Large intestine (tissue), 12 donors: ENCODE results near the gene DYTN. TPM values are rescaled to one million over a fixed set of nuclear protein-coding genes. Genes with fewer than 3 reads are reported as not detected.

ENCODE experiments used
- DNase-seq, 2 donors: peaks; one replicate each; pipeline versions ENCODE4 v3.0.0 to v3.0.0-alpha.2; 2013
- H3K27ac ChIP-seq: one replicate; pipeline ENCODE4 v1.5.1; 2013; ENCODE audit warnings: low read length
- H3K27me3 ChIP-seq: 2 replicates; pipeline ENCODE4 v1.6.1; 2013; ENCODE audit warnings: low read length; ENCODE audit not compliant: control insufficient read depth, insufficient read depth
- H3K36me3 ChIP-seq: 2 replicates; pipeline ENCODE4 v1.6.1; 2013; ENCODE audit warnings: low read length; ENCODE audit not compliant: control insufficient read depth, insufficient read depth
- H3K4me1 ChIP-seq: one replicate; pipeline ENCODE4 v1.6.1; 2013; ENCODE audit warnings: low read length; ENCODE audit not compliant: control insufficient read depth, insufficient read depth
- H3K4me3 ChIP-seq: one replicate; pipeline ENCODE4 v1.5.1; 2013; ENCODE audit warnings: low read length
- H3K9me3 ChIP-seq: one replicate; pipeline ENCODE4 v1.6.1; 2013; ENCODE audit warnings: mild to moderate bottlenecking, low read depth, low read length, moderate library complexity; ENCODE audit not compliant: control insufficient read depth
- WGBS: methylation state at CpG from one replicate; pipeline ENCODE4 v1.1.5; 2013; ENCODE audit warnings: low lambda C conversion rate; ENCODE audit not compliant: insufficient coverage; 5-methylcytosine and 5-hydroxymethylcytosine counted together
- long read RNA-seq, 11 donors: transcript quantifications; one replicate each; lab custom pipeline, GENCODE V29; 2026
- polyA plus RNA-seq: library from polyadenylated mRNA; unstranded; fragments of 120-200 nt; gene quantifications from one replicate; pipeline ENCODE4 v1.2.1, GENCODE V29; 2013

Gene DYTN, protein sequence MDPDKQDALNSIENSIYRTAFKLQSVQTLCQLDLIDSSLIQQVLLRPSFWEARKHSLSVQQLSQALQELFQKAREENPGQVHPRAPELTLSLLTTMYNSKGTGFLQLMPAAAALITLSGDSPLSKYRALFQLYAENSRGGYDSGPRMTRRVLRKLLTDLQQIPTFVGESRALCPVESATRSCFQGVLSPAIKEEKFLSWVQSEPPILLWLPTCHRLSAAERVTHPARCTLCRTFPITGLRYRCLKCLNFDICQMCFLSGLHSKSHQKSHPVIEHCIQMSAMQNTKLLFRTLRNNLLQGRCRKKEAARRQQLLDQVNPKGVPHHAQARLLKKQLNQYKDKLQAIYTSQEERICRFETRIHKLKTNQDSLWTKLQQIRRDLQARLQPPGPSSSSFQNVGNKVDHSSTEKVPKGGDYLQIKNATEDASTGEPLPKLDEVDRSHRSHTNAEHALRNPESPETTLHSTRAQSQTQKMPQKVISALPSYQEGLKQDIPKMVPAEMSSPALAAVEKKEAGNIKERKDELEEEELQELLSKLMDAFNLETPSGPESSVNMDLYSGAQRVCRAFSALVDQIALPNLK
- polyA plus RNA-seq: not detected
- long read RNA-seq, donor 1: 0 reads
- long read RNA-seq, donor 2: 0 reads
- long read RNA-seq, donor 3: 0 reads
- long read RNA-seq, donor 4: 0 reads
- long read RNA-seq, donor 5: 0 reads
- long read RNA-seq, donor 6: 0 reads
- long read RNA-seq, donor 7: 0 reads
- long read RNA-seq, donor 8, partial matches to known transcripts: 82 of 82 reads
- long read RNA-seq, donor 8, other reads (novel, unspliced or antisense): 0 of 82 reads
- long read RNA-seq, donor 9: 0 reads
- long read RNA-seq, donor 10: 0 reads
- long read RNA-seq, donor 11: 0 reads

DNA sequence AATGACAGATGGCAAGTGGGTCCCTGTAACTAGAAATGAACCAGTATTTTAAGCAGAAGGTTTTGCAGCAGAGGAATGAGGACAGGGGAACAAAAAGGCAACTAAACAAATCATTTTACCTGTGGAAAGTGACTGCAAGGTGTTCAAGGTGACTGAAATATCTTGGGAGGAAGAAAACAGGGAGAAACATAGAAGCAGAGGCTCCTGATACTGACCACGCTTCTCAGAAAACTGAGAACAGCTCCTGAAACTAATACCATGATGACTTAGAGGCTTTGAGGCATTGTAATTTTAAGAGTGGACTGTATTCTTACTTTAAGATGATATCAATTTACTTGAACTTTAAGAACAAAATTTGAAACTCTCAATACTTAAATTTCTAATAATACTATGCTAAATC is at the start of gene DYTN:
Gene DYTN, minus strand, starts transcription at position 101 of the 400 bp plus-strand sequence. CDS start 117 bp downstream, outside the sequence.
- Histone ChIP-seq H3K27ac (no peak within 1 kb of the TSS), H3K4me1 (no peaks in the 10 kb centered on the region), H3K27me3 (peaks cover 2% of the 10 kb centered on the region), H3K9me3 (no peaks in the 10 kb centered on the region), H3K36me3 (no peaks in the 10 kb centered on the region), H3K4me3 (no peak within 1 kb of the TSS)
- DNase-seq: no peak
- WGBS: no CpG with 5 or more reads among the region's 1 CpG

DNA sequence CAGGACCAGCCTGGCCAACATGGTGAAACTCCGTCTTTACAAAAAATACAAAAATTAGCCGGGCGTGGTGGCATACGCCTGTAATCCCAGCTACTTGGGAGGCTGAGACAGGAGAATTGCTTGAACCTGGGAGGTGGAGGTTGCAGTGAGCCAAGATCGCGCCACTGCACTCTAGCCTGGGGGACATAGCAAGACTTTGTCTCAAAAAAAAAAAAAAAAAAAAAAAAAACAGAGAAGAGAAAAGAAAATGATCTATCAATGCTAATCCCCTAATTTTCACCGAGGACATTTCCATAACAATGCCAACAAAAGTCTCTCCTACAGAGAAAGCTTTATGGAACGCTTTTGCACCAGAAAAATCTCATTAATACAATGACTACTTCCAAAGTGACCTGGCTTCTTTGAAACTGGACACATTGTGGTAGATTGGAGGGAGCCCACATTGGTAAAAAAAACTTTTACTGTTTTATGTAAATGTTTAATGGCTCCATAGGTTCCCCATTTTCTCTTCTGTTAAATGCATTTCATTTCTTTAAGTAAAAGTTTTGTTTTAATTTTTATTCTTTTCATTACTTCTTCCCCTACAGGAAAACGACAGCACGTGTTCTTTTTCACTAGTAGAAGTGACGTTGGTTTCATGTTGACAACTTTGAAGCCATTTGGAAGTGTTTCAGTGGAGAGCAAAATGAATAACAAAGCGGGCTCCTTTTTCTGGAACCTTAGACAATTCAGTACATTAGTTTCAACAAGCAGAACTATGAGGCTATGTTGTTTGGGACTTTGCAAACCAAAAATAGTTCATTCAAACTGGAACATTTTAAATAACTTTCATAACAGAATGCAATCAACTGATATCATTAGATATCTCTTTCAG is 48.1 kb upstream of the DYTN start:
- 93% methylated on average over 3 of the region's 12 CpGs for WGBS
- Histone ChIP-seq H3K27ac (peak overlapping the region; percentile 69), H3K9me3 (no peaks in the 10 kb centered on the region), H3K27me3 (peaks cover 4% of the 10 kb centered on the region), H3K36me3 (peaks cover 12% of the 10 kb centered on the region), H3K4me3 (peak overlapping the region; percentile 76), H3K4me1 (peaks cover 4% of the 10 kb centered on the region)
- no peak for DNase-seq

DNA sequence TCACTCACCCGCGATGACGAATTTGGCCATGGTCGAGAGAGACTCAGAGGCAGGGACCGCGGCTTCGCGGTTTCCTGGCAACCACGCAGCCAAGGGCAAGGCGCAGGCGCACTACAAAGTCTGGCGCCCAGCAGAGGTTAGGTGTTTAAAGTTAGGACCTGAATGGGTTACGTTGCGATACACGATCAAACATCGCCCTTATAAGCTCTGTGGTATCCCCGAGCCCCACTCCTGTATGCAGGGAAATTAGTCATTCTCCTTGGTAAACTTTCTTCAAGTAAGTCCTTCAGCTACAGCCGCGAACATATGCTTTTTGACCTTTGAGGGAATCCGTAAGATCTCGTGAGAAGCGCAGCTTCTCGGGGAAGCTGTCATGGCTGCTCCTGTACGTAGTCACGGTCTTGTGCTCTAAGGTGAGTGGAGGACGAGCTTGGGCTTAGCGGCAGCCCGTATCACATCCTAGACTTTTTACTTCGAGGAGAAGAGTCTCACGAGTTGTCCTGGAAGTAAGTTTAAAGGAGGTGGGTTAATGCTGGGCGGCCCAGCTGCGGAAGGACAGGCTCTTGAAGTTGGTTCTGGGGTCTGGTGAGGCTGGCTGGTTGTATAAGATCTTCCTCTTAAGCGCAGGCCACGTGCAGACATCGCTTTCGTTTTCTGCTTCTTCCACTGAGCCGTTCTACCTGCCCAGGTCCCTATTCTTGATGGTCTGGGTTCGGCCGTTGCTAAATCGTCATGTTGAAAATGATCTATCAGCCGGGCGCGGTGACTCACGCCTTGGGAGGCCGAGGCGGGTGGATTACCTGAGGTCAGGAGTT is 47.3 kb upstream of the DYTN start, which contains the start of the genes FASTKD2 and MDH1B:
Gene FASTKD2, plus strand, starts transcription at position 365 of the 815 bp plus-strand sequence. CDS start 1,088 bp downstream, outside the sequence.
Gene MDH1B, minus strand, starts transcription at position 87 of the 815 bp plus-strand sequence. Its CDS starts 57 bp downstream, at position 30.
- Histone ChIP-seq H3K4me3 (peak within 1 kb of the TSS; percentile 76), H3K27me3 (peaks cover 4% of the 10 kb centered on the region), H3K27ac (peak within 1 kb of the TSS; percentile 69), H3K36me3 (peaks cover 12% of the 10 kb centered on the region), H3K4me1 (peaks cover 4% of the 10 kb centered on the region), H3K9me3 (no peaks in the 10 kb centered on the region)
- no CpG with 5 or more reads among the region's 46 CpGs for WGBS
- peak; percentile 93 to 98 for DNase-seq

- peaks cover 6% of the 10 kb centered on the region for H3K27me3 ChIP-seq
- WGBS: no CpG with 5 or more reads among the region's 18 CpGs
- H3K4me1 ChIP-seq: peaks cover 4% of the 10 kb centered on the region
- no peak overlapping the region for H3K27ac ChIP-seq
- no peak for DNase-seq
- H3K4me3 ChIP-seq: peak overlapping the region; percentile 76
- H3K36me3 ChIP-seq: peaks cover 8% of the 10 kb centered on the region
- no peaks in the 10 kb centered on the region for H3K9me3 ChIP-seq
Measured at GRCh38 chr2:206764673-206765241, 46.6 kb upstream of the DYTN start.

DNA sequence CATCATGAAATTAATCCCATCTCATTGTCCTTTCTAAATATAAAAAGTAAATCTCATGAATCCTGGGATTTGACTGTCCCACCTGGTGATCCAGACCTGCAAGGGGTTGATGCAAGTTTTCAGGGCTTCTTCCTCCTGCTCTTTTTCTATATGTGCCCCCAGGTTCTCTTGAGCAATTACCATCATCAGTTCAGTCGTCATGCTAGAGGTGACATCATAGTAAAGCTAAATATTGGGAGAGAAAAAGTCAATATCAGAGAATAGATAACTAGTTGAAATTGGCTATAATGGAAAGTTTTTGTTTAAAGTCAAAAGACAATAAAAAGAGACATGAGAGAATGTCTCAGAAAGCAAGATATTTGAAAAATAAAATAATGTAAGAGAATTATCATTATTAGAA is 38.6 kb upstream of the DYTN start:
- H3K36me3 ChIP-seq: no peaks in the 10 kb centered on the region
- no peaks in the 10 kb centered on the region for H3K4me1 ChIP-seq
- H3K27me3 ChIP-seq: peaks cover 5% of the 10 kb centered on the region
- no peak overlapping the region for H3K4me3 ChIP-seq
- WGBS: no CpG with 5 or more reads among the region's 1 CpG
- no peaks in the 10 kb centered on the region for H3K9me3 ChIP-seq
- no peak overlapping the region for H3K27ac ChIP-seq
- no peak for DNase-seq

DNA sequence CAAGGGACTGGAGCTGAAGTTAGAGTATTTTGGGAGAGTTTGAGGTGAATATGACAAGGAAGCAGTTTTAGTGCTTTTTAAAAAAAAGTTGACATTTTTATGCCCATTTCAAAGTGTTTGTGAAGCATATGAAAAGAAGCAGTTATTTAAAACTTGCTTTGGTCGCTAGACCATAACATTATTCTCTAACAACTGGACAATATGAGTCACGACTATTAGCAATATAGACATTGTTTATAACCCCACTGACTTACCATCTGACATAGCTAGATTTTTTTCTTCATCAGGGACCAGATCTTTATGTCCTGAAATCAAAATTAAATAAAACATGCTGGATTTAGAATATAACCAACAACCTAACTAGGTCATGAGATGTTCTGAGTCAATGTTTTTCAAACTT is 22.6 kb upstream of the DYTN start:
- Histone ChIP-seq H3K27ac (no peak overlapping the region), H3K27me3 (no peaks in the 10 kb centered on the region), H3K36me3 (no peaks in the 10 kb centered on the region), H3K4me1 (no peaks in the 10 kb centered on the region), H3K9me3 (no peaks in the 10 kb centered on the region), H3K4me3 (no peak overlapping the region)
- WGBS: no CpG with 5 or more reads among the region's 2 CpGs
- no peak for DNase-seq

DNA sequence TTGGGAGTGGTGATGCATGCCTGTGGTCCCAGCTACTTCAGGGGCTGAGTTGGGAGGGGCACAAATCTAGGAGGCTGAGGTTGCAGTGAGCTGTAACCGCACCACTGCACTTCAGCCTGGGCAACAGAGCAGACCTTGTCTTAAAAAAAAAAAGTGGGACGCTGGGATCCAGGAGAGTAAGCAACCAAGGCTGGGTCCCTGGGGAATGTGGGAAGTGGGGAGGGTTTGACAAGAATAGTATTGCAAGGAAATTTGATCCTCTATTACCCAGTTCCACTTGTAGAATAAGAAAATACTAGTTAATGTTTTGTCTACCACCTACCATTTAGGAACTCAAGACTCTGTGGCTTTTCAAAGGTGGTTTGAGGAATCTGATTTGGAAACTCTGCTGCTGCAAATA is 21.1 kb upstream of the DYTN start:
- Histone ChIP-seq H3K9me3 (no peaks in the 10 kb centered on the region), H3K4me1 (no peaks in the 10 kb centered on the region), H3K27me3 (no peaks in the 10 kb centered on the region), H3K36me3 (no peaks in the 10 kb centered on the region), H3K27ac (no peak overlapping the region), H3K4me3 (no peak overlapping the region)
- no peak for DNase-seq
- WGBS: 100% methylated on average over 1 of the region's 2 CpGs

GRCh38 chr2:206736935-206737334 is 18.7 kb upstream of the DYTN start:
- Histone ChIP-seq H3K9me3 (no peaks in the 10 kb centered on the region), H3K27me3 (no peaks in the 10 kb centered on the region), H3K4me1 (no peaks in the 10 kb centered on the region), H3K4me3 (no peak overlapping the region), H3K27ac (no peak overlapping the region), H3K36me3 (no peaks in the 10 kb centered on the region)
- no peak for DNase-seq
- 80% methylated on average over 1 of the region's 5 CpGs for WGBS

GRCh38 chr2:206733341-206733740 is 15.1 kb upstream of the DYTN start:
- Histone ChIP-seq H3K27me3 (no peaks in the 10 kb centered on the region), H3K4me3 (no peak overlapping the region), H3K4me1 (no peaks in the 10 kb centered on the region), H3K9me3 (no peaks in the 10 kb centered on the region), H3K36me3 (no peaks in the 10 kb centered on the region), H3K27ac (no peak overlapping the region)
- DNase-seq: no peak
- no CpG with 5 or more reads among the region's 2 CpGs for WGBS
